Stimulated activated naive CD8-positive, alpha-beta T cell treated with anti-CD3 and anti-CD28 coated beads, Interleukin-15, Interleukin-2, amounts not matched to agents 100 ng/mL and 50 ng/mL, for 24 hours (primary cell): Measurements from ENCODE around the gene MYO1E.
"Not testable (repeated sequence)": the region's sequence is repeated elsewhere in the genome, so short reads cannot be mapped to it uniquely, and the experiment has no call there.

ENCODE experiments used
- H3K27ac Mint-ChIP-seq: one replicate; pipeline ENCODE4 v1.8.0; 2021; ENCODE audit warnings: mild to moderate bottlenecking, mixed read lengths
- H3K27me3 Mint-ChIP-seq: one replicate; pipeline ENCODE4 v1.8.0; 2021; ENCODE audit warnings: mixed read lengths
- H3K36me3 Mint-ChIP-seq: one replicate; pipeline ENCODE4 v1.8.0; 2021; ENCODE audit warnings: low read depth, mixed read lengths
- H3K4me1 Mint-ChIP-seq: one replicate; pipeline ENCODE4 v1.8.0; 2021; ENCODE audit warnings: low read depth, mixed read lengths
- H3K4me3 Mint-ChIP-seq: one replicate; pipeline ENCODE4 v1.8.0; 2021; ENCODE audit warnings: mild to moderate bottlenecking, mixed read lengths
- H3K9me3 Mint-ChIP-seq: one replicate; pipeline ENCODE4 v1.8.0; 2021; ENCODE audit warnings: mixed read lengths

The MYO1E gene

DNA sequence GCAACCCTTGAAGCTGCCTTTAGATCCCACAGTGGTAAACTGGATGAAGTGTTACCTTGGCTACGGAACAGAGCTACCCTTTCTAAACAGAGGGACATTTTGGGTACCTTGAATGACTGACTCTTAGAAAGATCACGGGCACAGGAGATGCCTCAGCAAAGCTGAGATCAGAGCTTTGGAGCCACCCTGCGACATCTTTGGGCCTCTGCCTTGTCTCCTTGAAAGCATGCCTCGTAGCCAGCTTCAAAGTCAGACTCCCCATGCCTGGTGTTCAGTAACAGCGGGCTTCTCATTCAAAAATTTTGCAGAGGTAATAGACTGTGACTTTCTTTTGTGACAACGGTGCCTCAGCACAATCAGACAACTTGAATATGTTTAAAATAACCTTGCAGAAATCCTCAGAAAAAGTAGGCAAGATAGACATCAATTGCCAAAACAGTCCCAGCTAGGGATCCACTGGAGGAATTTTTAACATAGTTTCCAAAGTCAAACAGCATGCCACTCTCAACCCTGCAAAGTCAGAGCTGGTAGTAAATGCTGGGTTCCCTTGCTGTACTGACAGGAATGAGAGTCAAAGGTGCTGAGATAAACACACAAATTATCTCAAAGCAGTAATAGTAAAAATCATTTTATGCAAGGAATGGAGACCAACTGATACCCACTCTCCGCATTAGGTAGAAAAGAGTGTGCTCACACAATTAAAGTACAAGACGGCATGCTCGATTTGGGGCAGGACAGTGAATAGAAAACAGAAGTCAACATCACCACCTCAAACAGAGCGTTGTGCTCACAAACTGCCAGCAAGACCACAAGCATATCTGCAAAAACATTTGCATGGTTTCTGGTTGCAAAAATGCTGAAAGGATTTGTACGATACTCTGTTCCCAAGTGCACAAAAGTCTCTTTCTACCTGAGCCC lies 82.1 kb downstream of the MYO1E start:
- H3K9me3 Mint-ChIP-seq, result no peaks in the 10 kb centered on the region
- H3K27me3 Mint-ChIP-seq, result no peaks in the 10 kb centered on the region
- H3K27ac Mint-ChIP-seq, result no peak overlapping the region
- no peaks in the 10 kb centered on the region for H3K36me3 Mint-ChIP-seq
- no peak overlapping the region for H3K4me3 Mint-ChIP-seq
- peaks cover 14% of the 10 kb centered on the region for H3K4me1 Mint-ChIP-seq

DNA sequence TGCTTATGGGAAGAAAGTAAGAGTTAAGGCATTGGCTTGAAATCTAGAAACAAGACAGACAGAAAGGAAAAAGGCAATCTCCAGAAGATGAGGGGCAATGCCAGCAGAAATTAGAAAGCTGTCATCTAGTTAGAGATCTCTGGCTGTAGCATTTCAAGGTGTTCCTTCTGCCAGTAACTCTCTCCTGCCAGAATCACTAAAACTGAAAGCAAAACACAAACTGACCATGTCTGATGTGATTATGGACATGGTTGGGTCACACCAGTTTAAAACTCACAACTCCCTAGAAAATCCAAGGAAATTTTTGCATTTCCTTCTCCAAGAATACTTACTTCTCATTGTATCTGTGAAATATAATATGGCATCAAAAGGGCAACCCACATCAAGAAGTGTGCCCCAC lies 83.1 kb downstream of the MYO1E start:
- Mint-ChIP-seq H3K27ac (no peak overlapping the region), H3K4me1 (peaks cover 12% of the 10 kb centered on the region), H3K4me3 (no peak overlapping the region), H3K9me3 (no peaks in the 10 kb centered on the region), H3K27me3 (no peaks in the 10 kb centered on the region), H3K36me3 (no peaks in the 10 kb centered on the region)

- Mint-ChIP-seq H3K4me3 (no peak overlapping the region), H3K4me1 (no peaks in the 10 kb centered on the region), H3K27me3 (no peaks in the 10 kb centered on the region), H3K36me3 (no peaks in the 10 kb centered on the region), H3K9me3 (no peaks in the 10 kb centered on the region), H3K27ac (no peak overlapping the region)
Observed at GRCh38 chr15:59283717-59284391, 88.8 kb downstream of the MYO1E start.

- no peaks in the 10 kb centered on the region for H3K4me1 Mint-ChIP-seq
- H3K27me3 Mint-ChIP-seq, result no peaks in the 10 kb centered on the region
- no peaks in the 10 kb centered on the region for H3K36me3 Mint-ChIP-seq
- no peak overlapping the region for H3K4me3 Mint-ChIP-seq
- H3K27ac Mint-ChIP-seq, result no peak overlapping the region
- H3K9me3 Mint-ChIP-seq, result no peaks in the 10 kb centered on the region
Observed at GRCh38 chr15:59282515-59283337, 89.9 kb downstream of the MYO1E start.

- Mint-ChIP-seq H3K4me3 (no peak overlapping the region), H3K27ac (no peak overlapping the region), H3K36me3 (no peaks in the 10 kb centered on the region), H3K27me3 (no peaks in the 10 kb centered on the region), H3K4me1 (no peaks in the 10 kb centered on the region), H3K9me3 (no peaks in the 10 kb centered on the region)
Observed at GRCh38 chr15:59281699-59282098, 91.0 kb downstream of the MYO1E start.

GRCh38 chr15:59280855-59281254 lies 91.8 kb downstream of the MYO1E start:
- Mint-ChIP-seq H3K27me3 (no peaks in the 10 kb centered on the region), H3K36me3 (no peaks in the 10 kb centered on the region), H3K4me3 (no peak overlapping the region), H3K9me3 (no peaks in the 10 kb centered on the region), H3K4me1 (no peaks in the 10 kb centered on the region), H3K27ac (no peak overlapping the region)

- not testable (repeated sequence) for H3K4me1 Mint-ChIP-seq, H3K27me3 Mint-ChIP-seq, H3K4me3 Mint-ChIP-seq, H3K36me3 Mint-ChIP-seq, H3K9me3 Mint-ChIP-seq, H3K27ac Mint-ChIP-seq
Observed at GRCh38 chr15:59280292-59280691, 92.4 kb downstream of the MYO1E start.

DNA sequence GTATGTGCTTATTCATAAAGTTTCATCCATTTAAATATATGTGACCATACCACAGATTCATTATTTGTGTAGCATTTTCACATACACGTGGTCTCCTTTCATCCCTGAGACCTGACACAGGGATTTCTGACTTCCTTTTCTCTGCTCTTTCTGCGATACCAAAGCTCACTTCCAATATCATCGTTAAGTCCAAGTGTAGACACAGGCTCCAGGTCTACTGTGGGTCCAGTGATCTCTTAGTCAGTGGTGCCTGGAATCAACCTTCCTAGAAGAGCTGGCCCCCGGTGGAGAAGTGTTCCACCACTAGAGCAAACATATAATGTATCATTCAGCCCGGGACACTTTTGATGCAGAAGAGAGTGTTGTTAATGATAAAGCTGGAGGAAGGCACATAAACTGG lies 93.6 kb downstream of the MYO1E start:
- Mint-ChIP-seq H3K36me3 (no peaks in the 10 kb centered on the region), H3K9me3 (no peaks in the 10 kb centered on the region), H3K4me1 (peaks cover 8% of the 10 kb centered on the region), H3K27ac (no peak overlapping the region), H3K27me3 (peaks cover 4% of the 10 kb centered on the region), H3K4me3 (no peak overlapping the region)

GRCh38 chr15:59278120-59278519 lies 94.6 kb downstream of the MYO1E start:
- H3K4me3 Mint-ChIP-seq, result no peak overlapping the region
- H3K27me3 Mint-ChIP-seq, result peaks cover 4% of the 10 kb centered on the region
- no peak overlapping the region for H3K27ac Mint-ChIP-seq
- H3K4me1 Mint-ChIP-seq, result peaks cover 17% of the 10 kb centered on the region
- no peaks in the 10 kb centered on the region for H3K9me3 Mint-ChIP-seq
- no peaks in the 10 kb centered on the region for H3K36me3 Mint-ChIP-seq

GRCh38 chr15:59276225-59277178 lies 96.2 kb downstream of the MYO1E start:
- H3K27ac Mint-ChIP-seq, result no peak overlapping the region
- H3K4me1 Mint-ChIP-seq, result peaks cover 21% of the 10 kb centered on the region
- no peaks in the 10 kb centered on the region for H3K36me3 Mint-ChIP-seq

GRCh38 chr15:59274126-59274970 lies 98.3 kb downstream of the MYO1E start:
- Mint-ChIP-seq H3K4me3 (no peak overlapping the region), H3K36me3 (no peaks in the 10 kb centered on the region), H3K27me3 (peaks cover 4% of the 10 kb centered on the region), H3K9me3 (no peaks in the 10 kb centered on the region), H3K4me1 (peaks cover 21% of the 10 kb centered on the region), H3K27ac (peak overlapping the region; percentile 53)

More at GRCh38 chr15:59276225-59277178, 96.2 kb downstream of the MYO1E start:
- H3K4me3 Mint-ChIP-seq, result no peak overlapping the region
- peaks cover 4% of the 10 kb centered on the region for H3K27me3 Mint-ChIP-seq
- no peaks in the 10 kb centered on the region for H3K9me3 Mint-ChIP-seq

- Mint-ChIP-seq H3K36me3 (no peaks in the 10 kb centered on the region), H3K27ac (peak overlapping the region; percentile 67), H3K27me3 (peaks cover 9% of the 10 kb centered on the region), H3K9me3 (no peaks in the 10 kb centered on the region), H3K4me3 (no peak overlapping the region), H3K4me1 (peaks cover 23% of the 10 kb centered on the region)
Observed at GRCh38 chr15:59273234-59273633, 99.4 kb downstream of the MYO1E start.

DNA sequence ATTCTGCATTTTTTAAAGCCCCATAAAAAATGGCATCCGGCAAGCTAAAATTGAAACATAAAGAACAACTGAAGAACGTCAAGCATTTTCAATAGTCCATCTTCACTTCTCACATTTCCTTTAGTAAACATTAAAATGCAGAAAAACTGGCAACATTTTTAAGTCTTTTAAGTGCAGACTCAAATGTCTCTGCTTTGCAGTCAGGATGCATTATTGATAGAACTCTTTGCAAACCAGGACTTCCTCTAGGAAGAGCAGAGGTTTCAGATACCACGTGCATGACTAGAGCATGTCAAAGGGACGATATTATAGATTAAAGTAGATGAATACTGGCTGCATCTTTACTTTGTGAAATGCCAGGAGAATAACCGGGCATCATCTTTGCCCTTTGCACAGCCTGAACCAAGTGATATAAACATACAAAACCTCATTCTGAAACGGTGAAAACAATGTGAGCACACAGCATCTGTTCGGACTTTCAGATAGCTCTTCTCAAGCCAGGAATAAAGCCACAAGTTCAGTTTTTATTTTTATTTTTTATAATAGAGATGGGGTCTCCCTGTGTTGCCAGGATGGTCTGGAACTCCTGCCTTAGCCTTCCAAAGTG lies 101.0 kb downstream of the MYO1E start:
- H3K27me3 Mint-ChIP-seq, result peaks cover 9% of the 10 kb centered on the region
- H3K27ac Mint-ChIP-seq, result no peak overlapping the region
- H3K9me3 Mint-ChIP-seq, result no peaks in the 10 kb centered on the region
- H3K36me3 Mint-ChIP-seq, result no peaks in the 10 kb centered on the region
- peaks cover 28% of the 10 kb centered on the region for H3K4me1 Mint-ChIP-seq
- H3K4me3 Mint-ChIP-seq, result no peak overlapping the region
